Neural progenitor cell (in vitro differentiated cells): ENCODE measurements around the gene MAPK12. TPM values are rescaled to one million over a fixed set of nuclear protein-coding genes. Genes with fewer than 3 reads are reported as not detected.

Experiments used
- DNase-seq: peaks from one replicate; pipeline ENCODE4 v3.0.0-alpha.2; 2016; ENCODE audit warnings: low spot score
- H2AFZ ChIP-seq: fragments of 200-600 bp; sonication (generic); replicated peaks from 2 replicates; pipeline ENCODE4 v1.6.1; 2016; ENCODE audit warnings: antibody characterized with exemption
- H3F3A ChIP-seq: fragments of 200-600 bp; sonication (generic); 2 replicates; pipeline ENCODE4 v1.6.1; 2016; ENCODE audit warnings: antibody characterized with exemption, low read depth
- H3K27ac ChIP-seq: fragments of 200-600 bp; sonication (generic); 2 replicates; pipeline ENCODE4 v1.5.1; 2016; ENCODE audit warnings: mild to moderate bottlenecking
- H3K27me3 ChIP-seq: fragments of 200-600 bp; sonication (generic); 2 replicates; pipeline ENCODE4 v1.6.1; 2016; ENCODE audit warnings: mild to moderate bottlenecking, moderate library complexity
- H3K36me3 ChIP-seq: fragments of 200-600 bp; sonication (generic); 2 replicates; pipeline ENCODE4 v1.5.1; 2016
- H3K4me1 ChIP-seq: fragments of 200-600 bp; sonication (generic); 2 replicates; pipeline ENCODE4 v1.6.1; 2016; ENCODE audit warnings: mixed run types
- H3K4me2 ChIP-seq: fragments of 200-600 bp; sonication (generic); 2 replicates; pipeline ENCODE4 v1.6.1; 2016
- H3K4me3 ChIP-seq: fragments of 200-600 bp; sonication (generic); 2 replicates; pipeline ENCODE4 v1.5.1; 2016
- H3K79me2 ChIP-seq: fragments of 200-600 bp; sonication (generic); 2 replicates; pipeline ENCODE4 v1.6.1; 2016; ENCODE audit warnings: low read depth
- H3K9ac ChIP-seq: fragments of 200-600 bp; sonication (generic); 2 replicates; pipeline ENCODE4 v1.6.1; 2016
- H3K9me3 ChIP-seq: fragments of 200-600 bp; sonication (generic); 2 replicates; pipeline ENCODE4 v1.5.1; 2016; ENCODE audit warnings: low read depth
- H4K20me1 ChIP-seq: fragments of 200-600 bp; sonication (generic); 2 replicates; pipeline ENCODE4 v1.6.1; 2016; ENCODE audit warnings: low read depth
- H3K27ac Mint-ChIP-seq: 3 replicates; pipeline ENCODE4 v1.8.0; 2021; ENCODE audit warnings: mixed read lengths
- H3K27me3 Mint-ChIP-seq: 2 replicates; pipeline ENCODE4 v1.8.0; 2022; ENCODE audit warnings: low read depth, mild to moderate bottlenecking, inconsistent platforms, moderate library complexity, mixed read lengths; ENCODE audit not compliant: insufficient read depth
- H3K36me3 Mint-ChIP-seq: 3 replicates; pipeline ENCODE4 v1.8.0; 2021; ENCODE audit warnings: mixed read lengths
- H3K4me1 Mint-ChIP-seq: 3 replicates; pipeline ENCODE4 v1.8.0; 2021; ENCODE audit warnings: mixed read lengths
- H3K4me3 Mint-ChIP-seq: 3 replicates; pipeline ENCODE4 v1.8.0; 2021; ENCODE audit warnings: mild to moderate bottlenecking, moderate library complexity, mixed read lengths
- H3K9me3 Mint-ChIP-seq: 3 replicates; pipeline ENCODE4 v1.8.0; 2020; ENCODE audit warnings: mixed read lengths
- CTCF ChIP-seq: fragments of 200-600 bp; sonication (generic); IDR thresholded peaks from 2 replicates; pipeline ENCODE4 v1.5.1; 2017; ENCODE audit warnings: antibody characterized with exemption, mild to moderate bottlenecking
- EZH2 ChIP-seq: fragments of 200-600 bp; sonication (generic); IDR thresholded peaks from 2 replicates; pipeline ENCODE4 v1.6.1; 2017; ENCODE audit warnings: antibody characterized with exemption, mild to moderate bottlenecking, moderate library complexity
- EZH2phosphoT487 ChIP-seq: fragments of 200-600 bp; sonication (generic); IDR thresholded peaks from 2 replicates; pipeline ENCODE4 v1.6.1; 2017; ENCODE audit warnings: antibody characterized with exemption
- total RNA-seq: library from RNA; depleted of rRNA; stranded (reverse); fragments of >200 nt; gene quantifications from 2 replicates; pipeline ENCODE4 v1.2.3, GENCODE V29; 2015; ENCODE audit warnings: low replicate concordance

Gene MAPK12
- total RNA-seq, 1 donor from 2014 or later = 18.7 TPM

GRCh38 chr22:50208430-50208938 lies 53.0 kb downstream of the MAPK12 start:
- H3K4me3 Mint-ChIP-seq = no peak overlapping the region
- H3K27me3 Mint-ChIP-seq = peaks cover 4% of the 10 kb centered on the region
- peaks cover 4% of the 10 kb centered on the region for H3K9me3 Mint-ChIP-seq
- H3F3A ChIP-seq = peaks cover 4% of the 10 kb centered on the region
- H3K36me3 Mint-ChIP-seq = peaks cover 33% of the 10 kb centered on the region
- no peak overlapping the region for H3K4me3 ChIP-seq
- H3K9me3 ChIP-seq = no peaks in the 10 kb centered on the region
- no peak overlapping the region for H3K4me2 ChIP-seq
- H3K27ac ChIP-seq = no peak overlapping the region
- TF ChIP-seq EZH2 = no peak
- no peak for TF ChIP-seq CTCF
- no peak for TF ChIP-seq EZH2phosphoT487
- no peak overlapping the region for H3K9ac ChIP-seq
- H3K4me1 Mint-ChIP-seq = peaks cover 10% of the 10 kb centered on the region
- DNase-seq = no peak
- H3K36me3 ChIP-seq = peaks cover under 1% of the 10 kb centered on the region
- H4K20me1 ChIP-seq = peaks cover 32% of the 10 kb centered on the region
- no peaks in the 10 kb centered on the region for H3K4me1 ChIP-seq
- no peak overlapping the region for H3K27ac Mint-ChIP-seq
- H2AFZ ChIP-seq = no peak overlapping the region
- peaks cover 10% of the 10 kb centered on the region for H3K79me2 ChIP-seq
- no peaks in the 10 kb centered on the region for H3K27me3 ChIP-seq

GRCh38 chr22:50207383-50208140 lies 53.9 kb downstream of the MAPK12 start:
- Mint-ChIP-seq H3K36me3 (peaks cover 33% of the 10 kb centered on the region), H3K9me3 (peaks cover 4% of the 10 kb centered on the region), H3K4me1 (peaks cover 11% of the 10 kb centered on the region), H3K27ac (no peak overlapping the region), H3K27me3 (peaks cover 4% of the 10 kb centered on the region), H3K4me3 (no peak overlapping the region)
- peaks cover 10% of the 10 kb centered on the region for H3K36me3 ChIP-seq
- peaks cover under 1% of the 10 kb centered on the region for H3K4me1 ChIP-seq
- DNase-seq = no peak
- H3K9me3 ChIP-seq = no peaks in the 10 kb centered on the region
- no peak overlapping the region for H2AFZ ChIP-seq
- no peak overlapping the region for H3K4me2 ChIP-seq
- H3K27me3 ChIP-seq = no peaks in the 10 kb centered on the region
- TF ChIP-seq EZH2 (no peak), EZH2phosphoT487 (no peak), CTCF (no peak)
- H4K20me1 ChIP-seq = peaks cover 35% of the 10 kb centered on the region
- no peak overlapping the region for H3K9ac ChIP-seq
- H3K79me2 ChIP-seq = peaks cover 14% of the 10 kb centered on the region
- H3K4me3 ChIP-seq = no peak overlapping the region
- no peak overlapping the region for H3K27ac ChIP-seq
- peaks cover 3% of the 10 kb centered on the region for H3F3A ChIP-seq

GRCh38 chr22:50206599-50206998 lies 54.9 kb downstream of the MAPK12 start:
- Mint-ChIP-seq H3K4me3 (no peak overlapping the region), H3K27me3 (peaks cover 6% of the 10 kb centered on the region), H3K36me3 (peaks cover 36% of the 10 kb centered on the region), H3K9me3 (peaks cover 4% of the 10 kb centered on the region), H3K4me1 (peaks cover 19% of the 10 kb centered on the region), H3K27ac (no peak overlapping the region)
- Histone ChIP-seq H3K79me2 (peaks cover 24% of the 10 kb centered on the region), H3K9me3 (no peaks in the 10 kb centered on the region), H3K4me3 (no peak overlapping the region), H3K36me3 (peaks cover 12% of the 10 kb centered on the region), H2AFZ (no peak overlapping the region), H3K27me3 (peaks cover 5% of the 10 kb centered on the region), H3K4me2 (no peak overlapping the region), H3K4me1 (peaks cover 10% of the 10 kb centered on the region), H3F3A (peaks cover 3% of the 10 kb centered on the region), H4K20me1 (peaks cover 44% of the 10 kb centered on the region), H3K27ac (no peak overlapping the region), H3K9ac (no peak overlapping the region)
- peak; percentile 70 for DNase-seq
- TF ChIP-seq EZH2phosphoT487 (no peak), CTCF (peak; percentile 52)
